Naive thymus-derived CD4-positive, alpha-beta T cell (primary cell): ENCODE results near the gene NINJ2. TPM values are rescaled to one million over a fixed set of nuclear protein-coding genes. Genes with fewer than 3 reads are reported as not detected.
"Not testable (repeated sequence)": the region's sequence is repeated elsewhere in the genome, so short reads cannot be mapped to it uniquely, and the experiment has no call there.

Experiments
- ATAC-seq: fragments of 150-1000 bp; cut with Tn5 transposase; 2 replicates; pipeline ENCODE4 v1.10.0; 2021; ENCODE audit warnings: mild to moderate bottlenecking, moderate library complexity
- CTCF ChIA-PET: fragments of 350-600 bp; sonication (Branson Sonifier 250); formaldehyde crosslinking; loops from one replicate; lab custom pipeline; 2021; ENCODE audit warnings: antibody characterized with exemption; lab: Charles Lee
- POLR2A ChIA-PET: fragments of 350-600 bp; sonication (Branson Sonifier 250); formaldehyde crosslinking; loops from one replicate; lab custom pipeline; 2021; ENCODE audit warnings: antibody characterized with exemption, inconsistent platforms; lab: Charles Lee
- DNase-seq, 9 donors: peaks; one replicate each; pipeline versions ENCODE4 v3.0.0 to v3.0.0-alpha.2; 2020 to 2022; ENCODE audit warnings: mixed read lengths in 1 of 9
- H3K27ac ChIP-seq: one replicate; pipeline ENCODE4 v1.7.0; 2013; ENCODE audit warnings: mild to moderate bottlenecking, low read depth, low read length, moderate library complexity
- H3K27me3 ChIP-seq, 2 donors: one replicate each; pipeline ENCODE4 v1.7.0; 2013; ENCODE audit warnings: low read length in 2 of 2, mild to moderate bottlenecking in 2 of 2, moderate library complexity in 2 of 2; ENCODE audit not compliant: control insufficient read depth in 2 of 2, insufficient read depth in 2 of 2
- H3K36me3 ChIP-seq, 3 experiments: 1 replicate in 2 of 3; 2 replicates in 1 of 3; pipeline ENCODE4 v1.7.0; 2013; ENCODE audit warnings: low read length in 3 of 3, mild to moderate bottlenecking in 3 of 3, moderate library complexity in 1 of 3; ENCODE audit not compliant: insufficient read depth in 3 of 3, control insufficient read depth in 2 of 3
- H3K4me1 ChIP-seq, 2 donors: one replicate each; pipeline ENCODE4 v1.7.0; 2013; ENCODE audit warnings: low read length in 2 of 2, mild to moderate bottlenecking in 2 of 2, moderate library complexity in 1 of 2; ENCODE audit not compliant: control insufficient read depth in 2 of 2, insufficient read depth in 2 of 2
- H3K4me3 ChIP-seq: 2 replicates; pipeline ENCODE4 v1.7.0; 2013; ENCODE audit warnings: mild to moderate bottlenecking, low read length
- H3K9me3 ChIP-seq, 3 experiments: 1 replicate in 2 of 3; 2 replicates in 1 of 3; pipeline ENCODE4 v1.7.0; 2013; ENCODE audit warnings: low read length in 3 of 3; ENCODE audit not compliant: control insufficient read depth in 2 of 3
- H3K27ac Mint-ChIP-seq, 9 donors: one replicate each; pipeline ENCODE4 v1.8.0; 2020 to 2022; ENCODE audit warnings: mixed read lengths in 9 of 9, mild to moderate bottlenecking in 8 of 9, moderate library complexity in 5 of 9, inconsistent platforms in 2 of 9
- H3K27me3 Mint-ChIP-seq, 5 donors: one replicate each; pipeline ENCODE4 v1.8.0; 2021 to 2022; ENCODE audit warnings: mixed read lengths in 5 of 5, mild to moderate bottlenecking in 1 of 5
- H3K36me3 Mint-ChIP-seq, 5 donors: one replicate each; pipeline ENCODE4 v1.8.0; 2020 to 2022; ENCODE audit warnings: mixed read lengths in 5 of 5, mild to moderate bottlenecking in 3 of 5, inconsistent platforms in 1 of 5
- H3K4me1 Mint-ChIP-seq, 7 donors: one replicate each; pipeline ENCODE4 v1.8.0; 2020 to 2022; ENCODE audit warnings: mixed read lengths in 7 of 7, mild to moderate bottlenecking in 3 of 7, inconsistent platforms in 1 of 7
- H3K4me3 Mint-ChIP-seq, 10 donors: one replicate each; pipeline ENCODE4 v1.8.0; 2020 to 2022; ENCODE audit warnings: mild to moderate bottlenecking in 10 of 10, mixed read lengths in 10 of 10, moderate library complexity in 6 of 10, inconsistent platforms in 2 of 10
- H3K9me3 Mint-ChIP-seq, 11 donors: one replicate each; pipeline ENCODE4 v1.8.0; 2020 to 2022; ENCODE audit warnings: mixed read lengths in 11 of 11, mild to moderate bottlenecking in 4 of 11, inconsistent platforms in 1 of 11, moderate library complexity in 1 of 11
- intact Hi-C, 2 donors: fragments of 100-400 bp; cut with micrococcal nuclease; formaldehyde crosslinking; loops; one replicate each; pipeline ENCODE4 v1.15.1; 2023
- polyA plus RNA-seq, 2 donors: library from polyadenylated mRNA; unstranded; fragments of 300-500 nt; fragmentation: Illumina TruSeq; gene quantifications; one replicate each; pipeline ENCODE4 v1.2.3, GENCODE V29; 2021
- total RNA-seq, 6 experiments: library from RNA in 5 of 6; stranded (reverse) in 5 of 6; gene quantifications; 1 replicate in 5 of 6; 2 replicates in 1 of 6; pipeline ENCODE4 v1.2.3 and lab custom pipeline; 2021 to 2026

NINJ2 gene
- total and polyA plus RNA-seq, 7 experiments from 2014 or later = 0.84 to 11.2 (median 5.1) TPM

DNA sequence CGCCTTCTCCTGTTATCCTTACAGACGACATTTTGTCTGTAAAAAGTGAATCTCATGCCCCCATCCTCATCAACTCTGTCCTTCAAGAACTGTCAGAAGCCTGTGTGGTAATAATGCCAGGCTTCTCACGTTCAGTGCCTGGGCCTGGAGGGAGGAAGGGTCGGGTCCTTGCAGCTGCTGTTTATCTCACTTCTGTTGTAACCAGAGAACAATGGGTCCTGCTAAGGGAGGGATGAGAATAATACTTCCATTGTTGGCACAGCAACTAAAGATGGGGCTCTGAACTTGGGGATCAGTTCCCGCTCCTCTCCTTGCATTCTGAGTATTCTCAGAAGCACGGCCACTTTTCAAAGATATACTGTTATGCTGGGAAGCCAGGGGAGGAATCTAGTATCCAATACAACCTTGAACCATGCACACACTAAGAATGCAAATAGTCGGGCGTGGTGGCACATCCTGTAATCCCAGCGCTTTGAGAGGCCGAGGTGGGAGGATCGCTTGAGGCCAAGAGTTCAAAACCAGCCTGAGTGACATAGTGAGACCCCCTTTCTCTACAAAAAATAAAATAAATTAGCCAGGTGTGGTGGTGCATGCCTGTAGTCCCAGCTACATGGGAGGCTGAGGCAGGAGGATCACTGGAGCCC lies 38.8 kb upstream of the NINJ2 start:
- intact Hi-C loops = no loop called here
- no peak overlapping the region for H3K4me3 ChIP-seq
- ATAC-seq (no peak), DNase-seq (no peak)
- peaks cover 0 to 21% (median 10%) of the 10 kb centered on the region in 11 donors for H3K9me3 Mint-ChIP-seq
- ChIA-PET CTCF (interaction anchor here (0.6 kb wide), 1 partner anchor 10 kb away, joined by 3 read pairs; no protein-coding TSS in a partner anchor), POLR2A (no interaction called here)
- peaks cover 13 to 42% (median 32%) of the 10 kb centered on the region in 7 donors for H3K4me1 Mint-ChIP-seq
- peaks cover 0 to 17% (median 5%) of the 10 kb centered on the region in 5 donors for H3K36me3 Mint-ChIP-seq
- H3K27me3 ChIP-seq = no peaks in the 10 kb centered on the region
- peaks cover 7 to 11% of the 10 kb centered on the region in 2 donors for H3K4me1 ChIP-seq
- H3K27ac ChIP-seq = no peak overlapping the region
- H3K36me3 ChIP-seq = no peaks in the 10 kb centered on the region
- H3K27ac Mint-ChIP-seq = no peak overlapping the region
- H3K4me3 Mint-ChIP-seq = no peak overlapping the region
- no peaks in the 10 kb centered on the region for H3K27me3 Mint-ChIP-seq
- H3K9me3 ChIP-seq = peaks cover 0 to 11% (median 7%) of the 10 kb centered on the region in 3 experiments

- H3K4me3 Mint-ChIP-seq = peak overlapping the region in 1 of 10 donors; percentile 18
- peaks cover 0 to 25% (median 10%) of the 10 kb centered on the region in 11 donors for H3K9me3 Mint-ChIP-seq
- Histone ChIP-seq H3K4me3 (no peak overlapping the region), H3K27me3 (no peaks in the 10 kb centered on the region), H3K9me3 (peaks cover 0 to 11% (median 7%) of the 10 kb centered on the region in 3 experiments), H3K36me3 (no peaks in the 10 kb centered on the region), H3K4me1 (peaks cover 11 to 17% of the 10 kb centered on the region in 2 donors), H3K27ac (no peak overlapping the region)
- no peaks in the 10 kb centered on the region for H3K27me3 Mint-ChIP-seq
- H3K36me3 Mint-ChIP-seq = peaks cover 0 to 24% (median 5%) of the 10 kb centered on the region in 5 donors
- intact Hi-C loops = no loop called here
- peak overlapping the region in 5 of 9 donors; percentile 31 to 65 (median 51) for H3K27ac Mint-ChIP-seq
- CTCF ChIA-PET = no interaction called here
- H3K4me1 Mint-ChIP-seq = peaks cover 18 to 62% (median 50%) of the 10 kb centered on the region in 7 donors
- POLR2A ChIA-PET = interaction anchor here (0.6 to 1.8 kb wide), 3 partner anchors 15 to 30 kb away, joined by 3 to 5 read pairs (median 4); no protein-coding TSS in a partner anchor
- no peak for ATAC-seq
- DNase-seq = no peak
Observed at GRCh38 chr12:700016-700415, 36.8 kb upstream of the NINJ2 start.

DNA sequence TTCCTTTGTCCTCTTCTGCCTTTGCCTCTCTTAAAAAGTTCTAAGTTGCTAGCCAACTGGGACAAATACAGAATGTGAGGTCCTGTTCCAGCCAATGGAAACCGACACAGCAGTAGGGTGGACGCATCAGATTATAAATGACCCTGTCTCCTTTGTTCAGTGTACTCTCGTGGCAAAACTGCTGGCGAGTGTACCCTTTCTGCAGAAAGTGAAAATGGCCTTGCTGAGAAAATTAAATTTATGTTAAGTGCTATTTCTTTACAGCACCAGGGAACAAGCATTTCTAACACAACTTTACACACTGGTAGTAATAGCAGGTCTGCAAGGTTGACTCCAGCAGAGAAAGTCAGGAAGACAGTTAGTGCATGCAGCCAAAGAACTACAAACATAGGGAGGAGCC lies 35.0 kb upstream of the NINJ2 start:
- intact Hi-C loops, CTCF ChIA-PET, H3K36me3 ChIP-seq, ATAC-seq, H3K4me3 ChIP-seq, H3K27me3 Mint-ChIP-seq, H3K27ac ChIP-seq, H3K27me3 ChIP-seq, DNase-seq: not testable (repeated sequence)
- POLR2A ChIA-PET = interaction anchor here (1.0 to 1.4 kb wide), 2 partner anchors 13 to 52 kb away, joined by 3 to 4 read pairs; no protein-coding TSS in a partner anchor
- Histone ChIP-seq H3K4me1 (peaks cover 11 to 17% of the 10 kb centered on the region in 2 donors), H3K9me3 (peaks cover 0 to 11% (median 7%) of the 10 kb centered on the region in 3 experiments)
- peaks cover 14 to 62% (median 53%) of the 10 kb centered on the region in 7 donors for H3K4me1 Mint-ChIP-seq
- H3K4me3 Mint-ChIP-seq = peak overlapping the region in 3 of 10 donors; percentile 14 to 88 (median 72)
- H3K27ac Mint-ChIP-seq = peak overlapping the region in 6 of 9 donors; percentile 38 to 95 (median 90)
- H3K36me3 Mint-ChIP-seq = peaks cover 0 to 28% (median 5%) of the 10 kb centered on the region in 5 donors
- H3K9me3 Mint-ChIP-seq = peaks cover 0 to 22% (median 8%) of the 10 kb centered on the region in 11 donors

GRCh38 chr12:697481-697880 lies 34.2 kb upstream of the NINJ2 start:
- H3K4me1 ChIP-seq = peaks cover 11 to 17% of the 10 kb centered on the region in 2 donors
- H3K27me3 ChIP-seq = no peaks in the 10 kb centered on the region
- H3K4me1 Mint-ChIP-seq = peaks cover 14 to 56% (median 47%) of the 10 kb centered on the region in 7 donors
- ATAC-seq = peak; percentile 31
- H3K9me3 Mint-ChIP-seq = peaks cover 0 to 22% (median 8%) of the 10 kb centered on the region in 11 donors
- intact Hi-C loops = loop anchor here in 1 of 2 donors (1.0 to 2.0 kb wide), 2 partner anchors 12 to 21 kb away; no protein-coding TSS in a partner anchor
- H3K36me3 Mint-ChIP-seq = peaks cover 0 to 28% (median 5%) of the 10 kb centered on the region in 5 donors
- H3K4me3 ChIP-seq = peak overlapping the region; percentile 11
- H3K4me3 Mint-ChIP-seq = peak overlapping the region in 9 of 10 donors; percentile 55 to 88 (median 72)
- H3K27ac Mint-ChIP-seq = peak overlapping the region in 8 of 9 donors; percentile 38 to 95 (median 91)
- no peaks in the 10 kb centered on the region for H3K27me3 Mint-ChIP-seq
- peaks cover 0 to 11% (median 7%) of the 10 kb centered on the region in 3 experiments for H3K9me3 ChIP-seq
- CTCF ChIA-PET = interaction anchor here (0.9 to 1.1 kb wide), 2 partner anchors 11 to 117 kb away, joined by 3 to 4 read pairs; no protein-coding TSS in a partner anchor
- POLR2A ChIA-PET = interaction anchor here (0.6 to 1.4 kb wide), 5 partner anchors 30 to 74 kb away, joined by 3 to 4 read pairs (median 4); partner anchors contain the start of gene WNK1
- H3K36me3 ChIP-seq = no peaks in the 10 kb centered on the region
- peak in 5 of 9 donors; percentile 18 to 37 (median 28) for DNase-seq
- H3K27ac ChIP-seq = peak overlapping the region; percentile 54

- H3K27ac Mint-ChIP-seq = peak overlapping the region in 6 of 9 donors; percentile 6 to 81 (median 46)
- Histone ChIP-seq H3K4me3 (no peak overlapping the region), H3K27me3 (no peaks in the 10 kb centered on the region), H3K36me3 (no peaks in the 10 kb centered on the region), H3K4me1 (peaks cover 11 to 17% of the 10 kb centered on the region in 2 donors), H3K27ac (no peak overlapping the region), H3K9me3 (peaks cover 0 to 11% (median 7%) of the 10 kb centered on the region in 3 experiments)
- peaks cover 0 to 27% (median 5%) of the 10 kb centered on the region in 5 donors for H3K36me3 Mint-ChIP-seq
- DNase-seq (no peak), ATAC-seq (no peak)
- ChIA-PET POLR2A (interaction anchor here (1.0 to 1.2 kb wide), 3 partner anchors 9 to 32 kb away, joined by 3 to 5 read pairs (median 4); no protein-coding TSS in a partner anchor), CTCF (interaction anchor here (0.6 to 0.8 kb wide), 2 partner anchors 10 to 15 kb away, joined by 3 to 5 read pairs; no protein-coding TSS in a partner anchor)
- H3K4me1 Mint-ChIP-seq = peaks cover 14 to 45% (median 38%) of the 10 kb centered on the region in 7 donors
- no peaks in the 10 kb centered on the region for H3K27me3 Mint-ChIP-seq
- peaks cover 0 to 22% (median 8%) of the 10 kb centered on the region in 11 donors for H3K9me3 Mint-ChIP-seq
- peak overlapping the region in 2 of 10 donors; percentile 11 to 23 for H3K4me3 Mint-ChIP-seq
- intact Hi-C loops = no loop called here
Observed at GRCh38 chr12:694734-695503, 31.7 kb upstream of the NINJ2 start.
